Natural killer cell treated with Interleukin-12 subunit alpha and Interleukin-12 subunit beta and Interleukin-15 and Interleukin-18, amount 100 ng/mL, for 72 hours (primary cell): Measurements from ENCODE around the gene SHC4. TPM values are rescaled to one million over a fixed set of nuclear protein-coding genes. Genes with fewer than 3 reads are reported as not detected.

Experiments
- ATAC-seq, 2 donors: fragments of 150-1000 bp; cut with Tn5 transposase in 1 of 2; sonication (Bioruptor Pico), chemical (Tn5 transposase) in 1 of 2; 2 replicates each; pipeline ENCODE4 v1.10.0; 2021
- DNase-seq: peaks from one replicate; pipeline ENCODE4 v3.0.0; 2022; ENCODE audit warnings: low spot score
- H3K27ac Mint-ChIP-seq, 2 donors: 1 replicate in 1 of 2; 2 replicates in 1 of 2; pipeline ENCODE4 v1.8.0; 2022; ENCODE audit warnings: mixed read lengths in 2 of 2, mild to moderate bottlenecking in 1 of 2, moderate library complexity in 1 of 2
- H3K27me3 Mint-ChIP-seq, 2 donors: 1 replicate in 1 of 2; 2 replicates in 1 of 2; pipeline ENCODE4 v1.8.0; 2022; ENCODE audit warnings: mixed read lengths in 2 of 2
- H3K36me3 Mint-ChIP-seq: one replicate; pipeline ENCODE4 v1.8.0; 2022; ENCODE audit warnings: mixed read lengths
- H3K4me1 Mint-ChIP-seq, 2 donors: 1 replicate in 1 of 2; 2 replicates in 1 of 2; pipeline ENCODE4 v1.8.0; 2022; ENCODE audit warnings: low read depth in 2 of 2, mixed read lengths in 2 of 2, mild to moderate bottlenecking in 1 of 2
- H3K4me3 Mint-ChIP-seq: one replicate; pipeline ENCODE4 v1.8.0; 2022; ENCODE audit warnings: mixed read lengths
- H3K9me3 Mint-ChIP-seq: 2 replicates; pipeline ENCODE4 v1.8.0; 2022; ENCODE audit warnings: mixed read lengths
- total RNA-seq, 2 donors: library from RNA; stranded (reverse); gene quantifications; one replicate each; pipeline ENCODE4 v1.2.3, GENCODE V29; 2022

SHC4 gene, protein sequence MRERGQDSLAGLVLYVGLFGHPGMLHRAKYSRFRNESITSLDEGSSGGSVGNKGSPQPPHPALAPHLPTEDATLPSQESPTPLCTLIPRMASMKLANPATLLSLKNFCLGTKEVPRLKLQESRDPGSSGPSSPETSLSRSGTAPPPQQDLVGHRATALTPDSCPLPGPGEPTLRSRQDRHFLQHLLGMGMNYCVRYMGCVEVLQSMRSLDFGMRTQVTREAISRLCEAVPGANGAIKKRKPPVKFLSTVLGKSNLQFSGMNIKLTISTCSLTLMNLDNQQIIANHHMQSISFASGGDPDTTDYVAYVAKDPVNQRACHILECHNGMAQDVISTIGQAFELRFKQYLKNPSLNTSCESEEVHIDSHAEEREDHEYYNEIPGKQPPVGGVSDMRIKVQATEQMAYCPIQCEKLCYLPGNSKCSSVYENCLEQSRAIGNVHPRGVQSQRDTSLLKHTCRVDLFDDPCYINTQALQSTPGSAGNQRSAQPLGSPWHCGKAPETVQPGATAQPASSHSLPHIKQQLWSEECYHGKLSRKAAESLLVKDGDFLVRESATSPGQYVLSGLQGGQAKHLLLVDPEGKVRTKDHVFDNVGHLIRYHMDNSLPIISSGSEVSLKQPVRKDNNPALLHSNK
- 1 to 10 TPM in 1 of 2 donors, under 1 TPM in 1; 0.57 to 2.8 TPM for total RNA-seq

DNA sequence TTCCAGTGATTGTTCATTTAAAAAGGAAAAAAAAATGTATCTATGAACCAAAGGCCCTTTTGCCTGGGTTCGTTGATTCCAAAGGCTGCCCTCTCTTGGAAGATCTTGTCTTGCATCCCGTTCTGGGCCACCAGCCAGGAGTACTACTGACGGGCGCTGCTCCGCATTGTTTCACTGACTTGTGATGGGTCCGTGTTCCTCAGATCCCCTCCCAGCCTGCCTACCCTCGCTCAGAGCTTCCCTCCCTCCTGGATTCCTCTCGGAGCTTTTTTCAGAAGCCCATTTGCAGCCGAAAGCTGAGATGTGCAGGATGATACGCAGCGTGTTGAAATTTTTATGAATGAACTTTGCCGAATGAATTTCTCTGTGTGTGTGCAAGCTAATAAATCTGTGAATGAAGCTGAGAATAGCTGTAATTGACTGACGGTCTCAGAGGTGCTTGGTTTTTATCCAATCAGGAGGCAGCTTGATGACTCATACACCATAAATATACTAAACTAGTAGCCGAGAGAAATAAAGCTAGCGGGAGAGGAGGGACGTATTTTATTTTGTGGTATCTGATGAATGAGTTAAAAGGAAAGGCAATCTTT lies at the start of gene SHC4:
SHC4 (minus strand) TSS at position 396 of the 590 bp plus-strand sequence. CDS start 904 bp downstream, outside the sequence.
- Mint-ChIP-seq H3K9me3 (peaks cover 3% of the 10 kb centered on the region), H3K27me3 (peaks cover 0 to 2% of the 10 kb centered on the region in 2 donors), H3K27ac (peak within 1 kb of the TSS; percentile 66), H3K36me3 (no peaks in the 10 kb centered on the region), H3K4me3 (peak within 1 kb of the TSS; percentile 85), H3K4me1 (peaks cover 32 to 39% of the 10 kb centered on the region in 2 donors)
- ATAC-seq: peak; percentile 56 to 62
- DNase-seq: no peak

DNA sequence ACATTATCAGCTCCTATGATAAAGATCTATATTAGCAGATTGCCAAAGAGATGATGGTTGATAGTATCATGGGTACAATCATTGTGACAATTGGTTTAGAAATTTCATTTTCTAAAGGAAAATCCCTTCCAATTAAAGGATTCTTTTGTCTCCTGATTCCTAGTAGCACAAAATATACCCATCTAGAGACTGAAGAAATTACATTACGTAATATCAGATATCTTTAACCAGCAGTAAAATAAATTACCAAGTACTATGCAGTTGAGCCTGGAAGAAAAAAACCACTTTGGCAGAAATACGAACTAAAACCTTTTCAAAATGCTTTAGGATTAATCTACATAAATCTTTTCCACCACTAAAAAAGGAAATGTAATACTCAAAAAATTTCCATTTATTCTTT lies 35.6 kb upstream of the SHC4 start:
- no peaks in the 10 kb centered on the region for H3K27me3 Mint-ChIP-seq
- no peaks in the 10 kb centered on the region for H3K4me1 Mint-ChIP-seq
- H3K4me3 Mint-ChIP-seq: no peak overlapping the region
- no peak overlapping the region for H3K27ac Mint-ChIP-seq
- no peak for ATAC-seq
- DNase-seq: no peak
- H3K9me3 Mint-ChIP-seq: peaks cover 4% of the 10 kb centered on the region
- H3K36me3 Mint-ChIP-seq: peaks cover 22% of the 10 kb centered on the region

- no peak for ATAC-seq
- Mint-ChIP-seq H3K36me3 (peaks cover 20% of the 10 kb centered on the region), H3K4me1 (peaks cover 0 to 3% of the 10 kb centered on the region in 2 donors), H3K9me3 (no peaks in the 10 kb centered on the region), H3K27ac (no peak overlapping the region), H3K4me3 (no peak overlapping the region), H3K27me3 (no peaks in the 10 kb centered on the region)
- no peak for DNase-seq
Observed at GRCh38 chr15:48996276-48996675, 32.6 kb upstream of the SHC4 start.

DNA sequence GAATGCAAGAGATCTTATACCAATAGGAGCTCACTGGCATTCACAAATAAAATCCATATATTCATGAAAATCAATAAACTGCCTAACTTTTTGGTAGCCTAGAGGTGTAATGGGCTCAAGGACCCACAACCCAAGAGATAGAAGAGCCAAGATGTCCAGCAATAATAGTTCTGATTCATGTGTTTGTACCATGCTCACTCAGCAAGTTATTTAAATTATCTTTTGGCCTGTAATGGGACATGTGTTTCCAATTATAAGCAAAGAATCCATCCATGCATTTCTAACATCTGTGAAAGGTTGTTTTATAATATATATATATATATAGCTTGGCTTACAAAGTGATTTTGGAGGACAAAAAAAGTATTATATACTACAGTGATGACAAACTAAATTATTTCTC lies 29.7 kb upstream of the SHC4 start:
- Mint-ChIP-seq H3K27ac (no peak overlapping the region), H3K36me3 (peaks cover 24% of the 10 kb centered on the region), H3K4me3 (no peak overlapping the region), H3K9me3 (no peaks in the 10 kb centered on the region), H3K4me1 (peaks cover 0 to 3% of the 10 kb centered on the region in 2 donors), H3K27me3 (no peaks in the 10 kb centered on the region)
- ATAC-seq (no peak), DNase-seq (no peak)

DNA sequence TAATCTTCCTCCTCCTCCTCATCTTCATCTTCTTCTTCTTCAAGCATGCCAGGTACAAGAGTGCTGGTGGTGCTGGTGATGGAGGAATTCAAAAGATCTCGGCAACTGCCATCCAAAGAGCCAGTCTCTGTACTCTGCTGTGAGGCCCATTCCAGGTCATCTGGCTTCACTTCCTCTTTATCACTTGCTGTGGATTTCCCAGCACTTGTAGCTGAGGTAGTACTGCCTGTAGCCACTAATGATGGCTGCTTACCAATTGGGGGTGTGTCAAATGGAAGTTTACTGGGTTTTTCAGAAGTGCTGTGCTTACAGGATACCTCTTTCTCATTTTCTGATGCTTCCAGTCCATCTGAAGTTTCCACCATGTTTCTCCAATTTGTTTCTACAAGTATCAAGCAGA lies 28.8 kb upstream of the SHC4 start:
- Mint-ChIP-seq H3K4me3 (no peak overlapping the region), H3K27me3 (no peaks in the 10 kb centered on the region), H3K9me3 (no peaks in the 10 kb centered on the region), H3K27ac (no peak overlapping the region), H3K36me3 (peaks cover 24% of the 10 kb centered on the region), H3K4me1 (peaks cover 0 to 3% of the 10 kb centered on the region in 2 donors)
- ATAC-seq (no peak), DNase-seq (no peak)

GRCh38 chr15:48992096-48992495 lies 28.4 kb upstream of the SHC4 start:
- Mint-ChIP-seq H3K4me1 (peaks cover 0 to 3% of the 10 kb centered on the region in 2 donors), H3K9me3 (no peaks in the 10 kb centered on the region), H3K27ac (no peak overlapping the region), H3K4me3 (no peak overlapping the region), H3K36me3 (peaks cover 21% of the 10 kb centered on the region), H3K27me3 (no peaks in the 10 kb centered on the region)
- ATAC-seq (no peak), DNase-seq (no peak)

DNA sequence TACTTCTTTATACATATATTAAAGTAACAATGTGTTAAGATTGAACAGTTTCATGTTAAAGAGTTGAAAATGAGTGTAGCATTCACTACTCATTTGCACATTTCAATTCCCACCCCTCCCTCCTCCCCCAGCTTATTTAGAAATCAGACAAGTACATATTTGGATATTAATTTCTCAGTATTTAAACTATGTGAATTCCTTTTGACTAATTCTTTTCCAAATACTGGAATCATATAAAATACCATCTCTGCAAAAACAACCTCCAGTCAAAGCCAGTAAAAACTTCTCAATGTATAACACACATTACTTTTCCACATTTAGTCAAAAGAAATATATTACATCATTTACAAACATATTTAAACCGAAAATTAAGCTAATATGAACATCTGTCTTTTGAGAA lies 25.5 kb upstream of the SHC4 start:
- H3K27ac Mint-ChIP-seq: no peak overlapping the region
- no peaks in the 10 kb centered on the region for H3K27me3 Mint-ChIP-seq
- DNase-seq: no peak
- H3K36me3 Mint-ChIP-seq: peaks cover 11% of the 10 kb centered on the region
- H3K4me1 Mint-ChIP-seq: peaks cover 0 to 3% of the 10 kb centered on the region in 2 donors
- H3K4me3 Mint-ChIP-seq: no peak overlapping the region
- no peaks in the 10 kb centered on the region for H3K9me3 Mint-ChIP-seq
- no peak for ATAC-seq

- no peak for ATAC-seq
- H3K36me3 Mint-ChIP-seq: peaks cover 5% of the 10 kb centered on the region
- no peak for DNase-seq
- no peak overlapping the region for H3K27ac Mint-ChIP-seq
- peaks cover 0 to 2% of the 10 kb centered on the region in 2 donors for H3K27me3 Mint-ChIP-seq
- no peaks in the 10 kb centered on the region for H3K4me1 Mint-ChIP-seq
- H3K4me3 Mint-ChIP-seq: no peak overlapping the region
- no peaks in the 10 kb centered on the region for H3K9me3 Mint-ChIP-seq
Observed at GRCh38 chr15:48987142-48987541, 23.4 kb upstream of the SHC4 start.

GRCh38 chr15:48986240-48986639 lies 22.5 kb upstream of the SHC4 start:
- no peak for ATAC-seq
- no peaks in the 10 kb centered on the region for H3K9me3 Mint-ChIP-seq
- peaks cover 7 to 8% of the 10 kb centered on the region in 2 donors for H3K27me3 Mint-ChIP-seq
- no peak for DNase-seq
- no peaks in the 10 kb centered on the region for H3K4me1 Mint-ChIP-seq
- H3K4me3 Mint-ChIP-seq: no peak overlapping the region
- no peak overlapping the region for H3K27ac Mint-ChIP-seq
- H3K36me3 Mint-ChIP-seq: peaks cover 4% of the 10 kb centered on the region

DNA sequence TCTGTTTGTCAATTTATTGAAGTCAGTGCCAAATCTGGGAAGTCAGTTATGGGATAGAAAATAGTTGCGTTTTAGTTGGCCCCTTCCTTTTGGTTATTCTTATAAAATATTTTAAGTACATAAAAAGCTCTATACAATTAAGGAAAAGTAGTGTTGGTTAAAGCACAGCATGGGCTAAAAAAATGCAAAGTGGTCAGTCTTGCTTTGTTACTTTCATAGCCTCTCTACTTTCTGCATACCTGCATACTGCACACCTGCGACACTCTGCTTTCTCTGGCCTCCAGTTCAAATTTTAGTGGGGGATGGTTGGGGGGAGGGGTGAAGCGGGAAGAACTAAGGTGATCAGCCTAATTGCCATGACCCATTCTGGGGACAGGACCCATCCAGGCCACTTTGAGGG lies 21.8 kb upstream of the SHC4 start:
- no peak overlapping the region for H3K4me3 Mint-ChIP-seq
- no peaks in the 10 kb centered on the region for H3K9me3 Mint-ChIP-seq
- H3K27ac Mint-ChIP-seq: no peak overlapping the region
- H3K36me3 Mint-ChIP-seq: peaks cover 4% of the 10 kb centered on the region
- ATAC-seq (no peak), DNase-seq (no peak)
- peaks cover 7 to 8% of the 10 kb centered on the region in 2 donors for H3K27me3 Mint-ChIP-seq
- no peaks in the 10 kb centered on the region for H3K4me1 Mint-ChIP-seq

- no peaks in the 10 kb centered on the region for H3K4me1 Mint-ChIP-seq
- H3K27ac Mint-ChIP-seq: no peak overlapping the region
- DNase-seq: no peak
- H3K36me3 Mint-ChIP-seq: no peaks in the 10 kb centered on the region
- no peaks in the 10 kb centered on the region for H3K9me3 Mint-ChIP-seq
- peaks cover 7 to 8% of the 10 kb centered on the region in 2 donors for H3K27me3 Mint-ChIP-seq
- no peak for ATAC-seq
- H3K4me3 Mint-ChIP-seq: no peak overlapping the region
Observed at GRCh38 chr15:48984811-48985352, 21.2 kb upstream of the SHC4 start.

GRCh38 chr15:48984021-48984710 lies 20.4 kb upstream of the SHC4 start:
- no peak for DNase-seq
- peaks cover 7 to 8% of the 10 kb centered on the region in 2 donors for H3K27me3 Mint-ChIP-seq
- no peaks in the 10 kb centered on the region for H3K9me3 Mint-ChIP-seq
- no peak overlapping the region for H3K27ac Mint-ChIP-seq
- no peak overlapping the region for H3K4me3 Mint-ChIP-seq
- H3K36me3 Mint-ChIP-seq: no peaks in the 10 kb centered on the region
- H3K4me1 Mint-ChIP-seq: no peaks in the 10 kb centered on the region
- ATAC-seq: no peak

- Mint-ChIP-seq H3K4me1 (no peaks in the 10 kb centered on the region), H3K27ac (no peak overlapping the region), H3K36me3 (no peaks in the 10 kb centered on the region), H3K9me3 (no peaks in the 10 kb centered on the region), H3K27me3 (peaks cover 7 to 11% of the 10 kb centered on the region in 2 donors), H3K4me3 (no peak overlapping the region)
- no peak for DNase-seq
- ATAC-seq: no peak
Observed at GRCh38 chr15:48983300-48983699, 19.6 kb upstream of the SHC4 start.
